Kasumi-1 (cell line): ENCODE measurements around the gene NDRG2.
A peak's percentile ranks its signal among the peaks of the same experiment; 100 is the strongest.

Source experiments
- DNase-seq, 2 experiments: peaks; one replicate each; lab custom pipeline; 2025; lab: John Stamatoyannopoulos, UW

Gene NDRG2

DNA sequence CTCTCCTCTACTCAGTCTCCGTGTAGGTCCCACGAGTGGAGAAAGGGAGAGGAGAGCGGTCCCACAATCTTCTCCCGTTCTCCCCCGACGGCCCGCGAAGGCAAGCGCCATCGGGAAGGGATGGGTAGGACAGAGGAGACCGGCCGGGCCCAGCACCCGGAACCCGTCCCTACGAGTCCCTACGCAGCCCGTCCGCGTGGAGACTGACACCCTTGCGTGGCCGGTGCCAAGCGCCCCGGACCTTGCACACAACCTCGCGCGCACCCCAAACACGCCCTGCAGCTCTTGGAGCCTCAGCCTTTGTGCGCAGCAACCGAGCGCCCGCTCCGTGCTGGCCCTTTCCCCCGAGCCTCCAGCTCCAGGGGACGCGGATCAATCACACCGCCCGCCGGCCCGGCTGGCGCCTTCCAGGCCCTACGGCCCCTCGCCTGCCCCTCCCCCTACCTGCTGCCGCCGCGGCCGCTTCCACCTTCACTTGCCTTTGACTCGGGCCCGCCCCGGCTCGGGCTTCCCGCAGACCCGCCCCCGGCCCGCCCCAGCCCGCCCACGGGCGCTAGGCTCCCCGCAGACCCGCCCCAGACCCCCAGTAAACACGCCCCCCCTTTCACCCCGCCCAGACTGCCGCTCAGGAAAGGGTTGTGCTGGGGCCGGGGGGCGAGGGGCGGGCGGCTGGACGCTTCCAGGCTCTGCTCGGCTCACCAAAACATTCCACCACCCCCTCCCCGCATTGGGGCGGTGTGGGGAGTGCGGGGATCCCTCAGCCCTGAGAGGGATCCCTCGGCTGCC lies at the start of gene NDRG2:
NDRG2 (minus strand) TSS at position 477 of the 786 bp plus-strand sequence. CDS start 1,746 bp downstream, outside the sequence.
- DNase-seq: peak; percentile 32 to 37

DNA sequence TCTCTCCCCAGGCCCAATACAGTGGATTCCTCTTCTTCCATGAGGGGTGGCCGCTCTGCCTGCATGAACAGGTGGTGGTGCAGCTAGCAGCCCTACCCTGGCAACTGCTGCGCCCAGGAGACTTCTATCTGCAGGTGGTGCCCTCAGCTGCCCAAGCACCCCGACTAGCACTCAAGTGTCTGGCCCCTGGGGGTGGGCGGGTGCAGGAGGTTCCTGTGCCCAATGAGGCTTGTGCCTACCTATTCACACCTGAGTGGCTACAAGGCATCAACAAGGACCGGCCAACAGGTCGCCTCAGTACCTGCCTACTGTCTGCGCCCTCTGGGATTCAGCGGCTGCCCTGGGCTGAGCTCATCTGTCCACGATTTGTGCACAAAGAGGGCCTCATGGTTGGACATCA lies 49.1 kb upstream of the NDRG2 start:
- DNase-seq: no peak

DNA sequence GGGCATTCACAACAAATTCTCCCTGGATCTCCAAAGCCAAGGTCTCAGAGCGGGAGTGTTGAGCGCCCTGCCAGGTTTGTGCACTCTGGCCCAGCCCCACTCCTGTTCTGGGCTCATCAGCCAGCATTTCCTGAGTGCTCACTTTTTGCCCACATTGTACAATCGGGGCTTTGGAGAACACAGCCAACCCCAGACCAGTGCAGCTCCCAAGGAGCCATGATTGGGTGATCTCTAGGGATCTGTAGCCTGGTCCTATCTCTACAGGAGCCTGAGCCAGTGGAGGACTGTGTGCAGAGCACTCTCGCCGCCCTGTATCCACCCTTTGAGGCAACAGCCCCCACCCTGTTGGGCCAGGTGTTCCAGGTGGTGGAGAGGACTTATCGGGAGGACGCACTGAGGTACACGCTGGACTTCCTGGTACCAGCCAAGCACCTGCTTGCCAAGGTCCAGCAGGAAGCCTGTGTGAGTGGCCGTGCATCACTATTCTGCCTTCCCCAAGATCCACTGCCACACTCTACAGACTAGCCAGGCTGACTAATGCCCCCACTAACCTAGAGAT lies 48.0 kb upstream of the NDRG2 start:
- no peak for DNase-seq

DNA sequence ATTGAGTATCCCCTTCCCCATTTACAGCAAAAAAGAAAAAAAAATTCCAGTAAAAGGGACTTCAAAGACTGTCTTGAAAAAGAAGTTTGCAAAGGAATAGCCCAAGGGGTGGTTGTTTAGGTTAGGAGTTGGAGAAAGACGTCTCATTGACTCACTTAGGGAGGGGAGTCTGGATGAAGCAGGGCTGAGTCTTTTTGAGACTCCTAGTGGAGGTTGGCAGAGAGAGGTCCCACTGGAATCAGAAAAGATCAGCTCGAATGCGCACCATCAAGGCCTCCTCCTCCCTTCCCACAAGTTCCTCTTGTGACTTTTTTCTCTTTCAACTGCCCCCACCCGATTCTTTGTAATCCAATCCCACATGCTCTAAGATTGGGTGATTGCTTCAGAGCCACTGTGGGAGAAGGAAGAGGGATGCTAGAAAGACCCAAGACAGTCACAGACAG lies 47.2 kb upstream of the NDRG2 start:
- DNase-seq: peak; percentile 93 to 94

DNA sequence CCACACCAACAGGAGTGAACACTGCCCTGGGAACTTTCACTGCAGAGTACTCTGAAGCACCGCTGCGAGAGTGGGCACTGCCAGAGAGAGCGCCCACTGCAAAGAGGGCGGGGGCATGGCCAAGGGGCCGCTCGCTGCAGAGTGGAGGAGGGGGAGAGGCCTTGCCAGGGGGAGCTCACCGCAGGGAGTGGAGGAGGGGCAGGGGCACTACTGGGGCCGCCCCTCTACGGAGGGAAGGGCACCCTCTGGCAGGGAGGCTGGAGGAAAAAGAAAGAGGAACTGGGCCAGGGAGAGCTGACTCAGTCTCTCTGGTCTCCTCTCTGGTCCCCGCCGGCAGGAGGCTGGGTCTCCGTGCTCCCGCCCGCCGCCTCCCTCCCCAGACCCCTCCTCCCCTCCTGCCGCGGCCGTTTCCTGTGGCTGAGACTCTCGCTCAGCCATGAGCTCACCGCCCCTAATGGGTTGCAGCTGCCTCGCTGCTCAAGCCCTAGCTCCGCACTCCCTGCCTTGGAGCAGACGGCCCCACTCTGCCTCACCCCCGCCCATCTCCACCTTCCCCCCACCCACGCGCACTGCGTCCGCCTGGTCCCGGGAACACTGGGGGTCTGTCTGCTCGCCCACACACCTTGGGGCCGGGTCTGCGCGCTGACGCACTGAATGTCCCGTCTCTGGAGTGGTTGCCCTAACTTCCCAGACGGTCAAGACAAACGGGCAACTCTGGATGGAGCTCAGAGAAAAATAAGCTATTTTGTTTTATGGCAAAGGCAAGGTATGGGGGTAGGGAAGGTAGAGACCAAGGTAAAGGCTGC lies 46.6 kb upstream of the NDRG2 start:
- peak; percentile 96 to 97 for DNase-seq

DNA sequence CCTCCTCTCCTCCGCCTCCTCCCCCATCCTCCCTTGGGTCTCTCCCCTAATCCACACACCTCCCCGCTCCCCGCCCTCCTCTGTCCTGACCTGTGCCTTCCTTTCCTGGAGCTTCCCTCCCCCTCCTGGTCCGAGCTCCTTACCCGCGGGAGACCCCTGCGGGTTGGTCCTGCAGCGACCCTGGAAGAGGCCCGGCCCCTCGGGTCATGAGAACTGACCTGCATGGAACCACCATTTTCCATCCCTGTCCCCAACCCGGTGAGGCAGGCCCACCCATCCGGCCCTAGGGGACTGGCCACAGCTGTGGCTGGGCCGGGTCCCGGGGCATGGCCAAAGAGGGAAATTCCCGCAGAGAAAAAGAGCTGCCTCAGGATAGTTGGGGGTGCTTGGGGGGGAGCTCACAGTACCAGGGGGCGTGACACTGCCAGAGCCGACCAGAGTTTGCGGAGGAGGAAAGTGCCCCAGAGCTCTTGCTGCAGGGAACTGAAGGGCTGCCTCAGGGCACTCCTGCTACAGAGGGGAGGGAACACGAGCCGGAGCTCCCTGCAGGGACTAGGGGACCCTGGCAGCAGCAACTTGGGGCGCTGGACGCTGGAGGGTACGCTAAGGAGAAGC lies 45.9 kb upstream of the NDRG2 start:
- DNase-seq: peak; percentile 68 to 71

DNA sequence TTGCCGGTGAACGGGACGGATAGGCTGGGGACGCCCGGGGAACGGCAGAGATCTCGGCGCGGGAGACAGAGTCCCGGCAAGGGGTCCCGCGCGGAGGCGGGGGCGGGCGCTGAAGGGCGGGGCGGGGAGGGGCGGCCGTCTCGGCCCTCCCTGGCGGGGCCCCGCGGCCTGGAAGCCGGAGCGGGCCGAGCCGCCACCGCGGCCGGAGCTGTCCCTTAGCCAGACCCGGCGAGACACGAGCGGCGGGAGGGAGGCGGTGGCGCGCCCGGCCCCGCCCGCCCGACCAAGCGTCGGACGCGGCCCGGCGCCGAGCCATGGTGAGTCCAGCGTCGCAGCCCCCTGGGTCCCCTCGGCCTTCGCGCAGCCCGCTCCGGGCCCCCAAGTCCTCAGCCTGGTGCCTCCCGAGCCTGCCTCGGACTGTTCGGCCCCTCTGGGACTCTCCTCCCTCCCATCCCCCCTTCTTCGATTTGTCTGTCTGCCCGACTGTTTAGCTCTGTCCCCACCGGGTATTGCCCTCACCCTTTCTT lies 45.3 kb upstream of the NDRG2 start, which contains the start of gene ARHGEF40:
ARHGEF40 (plus strand) TSS at position 222 of the 527 bp plus-strand sequence; CDS start at position 315, 93 bp downstream.
- no peak for DNase-seq

DNA sequence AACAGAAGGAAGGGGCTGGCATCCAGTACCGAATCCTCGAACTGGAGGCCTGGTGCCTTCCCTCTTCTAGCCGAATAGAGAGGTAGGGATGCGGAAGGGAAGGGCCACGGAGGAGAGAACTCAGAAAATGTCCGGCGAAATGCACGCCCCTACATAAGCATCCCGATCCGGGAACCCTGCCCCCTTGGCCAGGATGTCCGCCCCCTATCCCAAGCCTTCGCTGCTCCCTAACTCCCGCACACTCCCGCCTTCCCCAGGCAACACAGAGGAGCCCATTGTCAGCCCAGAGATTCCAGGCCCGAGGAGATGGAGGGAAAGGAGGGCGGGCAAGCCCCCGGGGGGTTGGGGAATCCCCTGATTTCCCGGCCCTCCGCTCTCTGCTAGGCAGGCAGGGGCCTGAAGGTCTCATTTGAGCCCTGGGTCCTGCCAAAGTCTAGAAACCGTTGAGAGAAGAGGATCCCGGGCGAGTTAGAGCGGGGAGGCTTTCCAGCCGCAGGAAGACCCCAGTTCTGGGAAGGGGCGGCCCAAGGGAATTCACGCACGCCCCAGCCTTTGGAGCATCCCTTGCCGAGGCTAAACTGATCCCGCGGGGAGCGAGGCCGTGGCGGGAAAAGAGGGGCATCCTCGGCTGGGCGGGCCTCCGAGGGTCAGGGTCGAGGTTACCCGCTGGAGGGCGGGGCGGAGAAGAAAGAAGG lies 44.7 kb upstream of the NDRG2 start:
- DNase-seq: no peak

DNA sequence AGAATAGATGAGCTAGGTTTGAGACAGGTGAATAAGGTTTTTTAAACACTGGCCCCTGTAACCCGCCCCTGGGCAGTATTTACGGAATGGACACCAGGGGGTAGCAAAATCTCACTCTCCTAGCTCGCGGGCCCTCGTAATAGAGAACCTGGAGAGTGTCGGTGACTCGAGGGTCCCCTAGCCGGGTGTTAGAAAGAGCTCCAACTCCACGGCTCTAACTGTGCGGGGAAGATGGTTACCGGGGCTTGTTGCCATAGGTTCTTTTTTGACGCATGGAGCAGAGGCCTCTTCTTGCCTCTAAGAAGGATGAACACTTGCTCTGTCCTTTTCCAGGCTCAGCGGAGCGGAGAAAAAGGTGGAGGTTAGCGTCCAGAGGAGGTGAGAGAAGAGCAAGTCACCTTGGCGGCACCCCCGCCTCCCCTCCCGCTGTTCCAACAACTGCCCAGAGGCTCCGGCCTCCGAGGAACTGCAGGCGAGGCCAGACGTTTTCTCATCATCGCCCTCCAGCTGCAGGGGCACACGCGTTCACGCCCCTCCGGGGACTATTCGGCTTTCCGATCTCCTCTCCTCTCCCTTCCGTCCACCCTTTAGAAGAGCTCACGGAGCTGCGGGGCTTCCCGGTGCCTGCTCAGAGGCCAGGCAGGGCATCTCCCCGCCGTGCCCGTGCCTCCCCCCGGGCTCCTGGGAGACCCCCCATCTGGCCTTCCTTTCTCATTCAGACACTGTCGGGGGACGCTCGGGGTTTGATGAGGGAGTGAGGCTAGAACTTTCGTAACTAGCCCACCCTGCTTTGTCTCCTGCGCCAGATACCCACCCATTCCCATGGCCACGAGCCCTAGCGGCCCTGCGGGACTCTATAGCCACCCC lies 43.9 kb upstream of the NDRG2 start:
- DNase-seq: peak; percentile 70 to 76

DNA sequence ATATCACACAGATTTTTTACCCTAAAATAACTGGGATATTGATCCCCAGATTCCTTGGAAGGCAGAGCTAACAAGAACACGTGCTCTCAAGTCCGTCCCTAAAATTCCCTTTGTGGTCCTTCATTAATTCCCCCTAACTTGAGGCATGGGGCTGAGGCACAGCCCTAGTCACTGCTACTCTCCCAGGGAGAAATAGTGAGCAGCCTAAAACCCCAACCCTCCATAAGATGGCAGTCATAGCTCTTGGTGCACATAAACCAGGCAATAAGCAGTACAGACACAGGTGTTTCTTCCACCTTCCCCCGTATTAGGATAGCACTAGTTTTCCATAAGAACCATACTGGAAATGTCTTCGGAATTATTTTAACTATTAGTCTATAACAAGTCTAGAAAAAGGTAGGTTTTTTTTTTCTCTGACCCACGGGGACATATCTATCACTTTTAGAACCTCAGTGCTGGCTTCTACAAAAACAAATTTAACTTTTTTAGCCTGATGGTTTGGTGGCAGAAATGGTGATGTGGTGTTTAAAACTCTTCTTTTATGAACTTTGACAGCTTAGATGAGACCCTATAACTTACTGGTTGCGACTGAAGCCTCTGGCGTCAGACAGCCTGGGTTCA lies 42.1 kb upstream of the NDRG2 start:
- DNase-seq: peak; percentile 37 to 49

DNA sequence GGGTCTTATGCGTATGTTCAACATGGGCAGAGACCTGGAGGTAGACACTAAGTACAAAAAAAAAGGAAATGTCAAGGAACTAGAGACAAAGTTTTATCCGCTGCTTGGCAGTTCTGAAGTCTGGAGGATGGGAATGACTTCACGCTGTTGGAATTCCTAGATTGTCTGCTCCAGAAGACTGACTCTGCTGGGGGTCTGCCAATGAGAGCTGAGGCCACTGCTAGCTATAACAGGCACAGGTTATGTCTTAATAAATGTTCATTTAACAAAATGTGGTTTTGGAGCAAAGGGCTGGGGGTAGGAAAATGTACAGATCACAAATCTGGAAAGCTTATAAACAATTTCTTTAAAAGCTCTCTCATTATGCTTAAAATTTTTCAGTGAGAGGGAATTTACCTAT lies 38.6 kb upstream of the NDRG2 start:
- DNase-seq: no peak

DNA sequence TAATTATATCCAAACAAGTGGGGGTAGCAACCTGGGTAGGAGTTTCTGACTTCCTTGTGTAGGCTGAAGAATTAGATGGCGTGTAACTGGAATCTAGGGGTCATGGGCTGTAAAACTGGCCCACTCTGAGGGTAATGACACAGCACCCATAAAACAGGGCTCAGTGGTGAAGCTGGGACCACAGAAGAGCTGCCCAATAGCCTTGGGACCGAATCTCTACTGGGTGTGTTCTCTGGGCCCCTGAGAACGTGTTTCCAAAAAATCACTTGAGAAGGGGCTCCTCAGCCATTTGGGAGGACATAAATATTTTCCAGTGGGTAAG lies 36.4 kb upstream of the NDRG2 start:
- no peak for DNase-seq

DNA sequence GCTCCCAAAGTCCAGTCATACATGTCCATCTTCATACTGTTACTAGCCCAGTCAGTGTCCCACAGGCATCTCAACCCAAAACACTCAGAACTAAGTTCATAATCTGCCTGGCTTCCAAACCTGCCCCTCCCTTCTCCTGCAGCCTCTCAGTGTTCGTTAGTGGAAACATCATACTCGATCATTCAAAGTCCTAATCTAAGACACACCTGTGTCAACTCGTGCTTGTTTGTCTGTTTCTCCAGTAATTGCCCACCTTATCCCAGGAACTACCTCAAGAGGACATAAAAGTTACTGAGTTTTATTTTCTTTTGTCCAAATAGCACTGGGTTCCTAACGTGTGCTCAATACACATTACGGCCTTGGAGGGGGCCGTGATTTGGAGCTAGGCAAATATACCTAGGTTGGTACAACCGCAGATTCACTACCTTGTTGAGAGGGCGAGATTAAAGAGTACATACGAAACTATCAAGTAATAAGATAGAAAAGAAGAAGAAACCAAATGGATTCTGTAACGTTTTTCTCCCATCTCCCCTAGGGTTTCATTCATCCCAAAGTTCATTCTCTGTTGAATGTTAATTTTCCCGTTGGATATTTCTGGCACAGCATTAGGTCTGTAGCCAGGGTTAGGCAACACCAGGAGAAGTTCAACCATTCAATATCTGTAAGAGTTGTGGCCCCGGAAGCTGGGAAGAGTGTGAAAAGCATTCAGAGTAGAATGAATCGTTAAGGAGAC lies 35.9 kb upstream of the NDRG2 start:
- no peak for DNase-seq

DNA sequence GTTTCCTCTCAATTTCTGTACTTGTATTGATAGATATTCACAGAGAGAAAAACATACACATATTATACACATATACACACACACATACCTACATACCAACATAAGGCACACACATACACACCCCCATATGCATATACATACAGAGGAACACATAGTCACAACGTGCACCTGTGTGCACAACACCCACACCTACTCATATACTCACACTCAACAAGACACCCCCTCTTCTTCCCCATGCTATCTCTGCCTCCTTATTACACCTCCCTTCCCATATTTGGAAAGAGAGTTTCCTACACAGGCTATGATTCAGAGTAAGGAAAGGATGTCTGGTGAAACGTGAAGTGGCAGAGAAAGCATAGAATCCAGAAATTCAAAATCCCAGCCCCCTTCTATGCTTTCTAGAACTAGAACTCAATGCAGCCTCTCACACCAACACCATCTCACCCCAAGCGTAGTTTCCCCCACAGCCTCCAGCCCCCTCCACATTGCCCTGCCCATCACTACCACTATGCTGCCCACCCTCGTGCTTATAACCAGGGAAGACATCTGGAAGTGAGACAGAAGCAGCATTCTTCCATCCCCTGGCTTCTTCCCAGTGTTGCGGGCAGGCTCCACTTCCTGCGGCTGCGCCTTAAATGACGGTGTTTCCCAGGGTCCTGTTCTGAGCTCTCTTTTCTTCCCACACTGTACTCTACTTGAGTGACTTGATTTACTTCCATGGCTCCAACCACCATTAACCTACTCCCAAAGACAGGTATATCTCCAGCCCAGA lies 35.2 kb upstream of the NDRG2 start:
- DNase-seq: no peak

DNA sequence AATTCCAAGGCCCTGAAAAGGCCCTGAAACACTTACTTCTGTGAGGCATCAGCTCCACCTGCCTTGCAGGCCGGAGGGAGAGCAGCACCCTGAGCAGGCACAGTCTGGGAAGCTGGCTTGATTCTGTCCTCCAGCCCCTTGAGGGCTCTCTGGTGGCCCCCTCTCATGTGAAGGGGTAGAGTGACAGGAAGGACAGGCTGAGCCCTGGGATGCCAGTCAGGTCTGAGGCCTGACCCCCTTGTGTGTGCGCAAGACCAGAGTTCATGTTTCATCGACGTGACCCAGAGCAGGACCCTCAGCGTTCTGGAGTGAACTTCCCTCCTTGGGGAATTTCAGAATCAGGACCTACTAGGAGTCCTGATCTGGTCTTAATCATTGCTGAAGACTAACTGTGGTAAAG lies 34.0 kb upstream of the NDRG2 start:
- DNase-seq: no peak

DNA sequence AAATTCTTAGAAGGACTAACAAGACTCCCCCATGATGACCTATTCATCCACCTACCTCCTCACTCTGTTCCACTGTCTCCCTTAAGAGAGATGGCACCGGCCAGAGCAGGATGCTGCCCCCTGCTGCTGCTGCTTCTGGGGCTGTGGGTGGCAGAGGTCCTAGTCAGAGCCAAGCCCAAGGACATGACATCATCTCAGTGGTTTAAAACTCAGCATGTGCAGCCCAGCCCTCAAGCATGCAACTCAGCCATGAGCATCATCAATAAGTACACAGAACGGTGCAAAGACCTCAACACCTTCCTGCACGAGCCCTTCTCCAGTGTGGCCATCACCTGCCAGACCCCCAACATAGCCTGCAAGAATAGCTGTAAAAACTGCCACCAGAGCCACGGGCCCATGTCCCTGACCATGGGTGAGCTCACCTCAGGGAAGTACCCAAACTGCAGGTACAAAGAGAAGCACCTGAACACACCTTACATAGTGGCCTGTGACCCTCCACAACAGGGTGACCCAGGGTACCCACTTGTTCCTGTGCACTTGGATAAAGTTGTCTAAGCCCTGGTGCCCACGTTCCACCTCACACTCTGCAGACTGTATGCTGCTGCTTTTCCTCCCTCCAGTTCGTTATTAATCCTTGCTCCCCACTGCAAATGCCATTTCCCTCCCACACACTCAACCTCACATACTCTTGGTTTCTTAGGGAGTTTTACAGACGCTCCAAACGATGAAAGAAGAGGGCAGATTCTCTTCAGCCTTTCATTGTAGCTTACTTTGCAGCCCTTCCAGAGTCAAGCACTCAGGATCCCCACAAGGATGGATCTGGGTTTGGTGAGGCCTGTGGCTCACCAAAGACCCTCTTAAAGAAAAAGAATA lies 33.2 kb upstream of the NDRG2 start, which contains the start of gene RNASE8:
RNASE8 (plus strand) TSS at position 20 of the 873 bp plus-strand sequence; CDS start at position 91, 71 bp downstream.
- no peak for DNase-seq

DNA sequence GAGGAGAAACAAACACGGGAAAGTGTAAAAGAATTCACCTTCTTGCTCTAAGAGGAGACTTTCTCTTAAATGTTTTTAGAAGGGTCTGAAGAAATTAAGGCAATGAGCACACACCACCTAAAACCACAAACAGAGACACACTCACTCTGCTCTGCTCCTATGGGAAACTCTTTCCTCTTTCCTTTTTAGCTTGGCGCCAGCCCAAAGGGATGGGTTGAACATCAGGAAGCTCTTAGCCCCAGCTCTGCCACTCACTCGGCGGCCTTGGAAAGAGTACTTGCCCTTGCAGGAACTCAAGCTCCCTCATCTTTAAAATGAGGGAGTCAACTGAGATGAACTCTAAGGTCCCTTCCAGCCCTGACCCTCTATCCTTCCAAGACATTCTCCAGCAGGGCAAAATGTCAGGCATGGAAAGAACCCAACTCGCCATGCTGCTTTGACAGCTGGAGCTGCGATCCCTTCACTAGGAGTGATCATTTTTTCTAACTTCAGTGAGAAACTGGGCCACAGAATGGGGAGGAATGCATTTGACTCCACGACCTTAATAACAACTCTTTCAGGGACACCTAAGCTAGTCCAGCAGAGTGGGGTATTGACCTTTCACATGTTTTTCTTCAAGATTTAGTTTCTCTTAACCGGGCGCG lies 31.8 kb upstream of the NDRG2 start:
- peak in 1 of 2 experiments; percentile 30 for DNase-seq
